Neural cell (in vitro differentiated cells): ENCODE results near the gene LYAR.

ENCODE experiments used
- CTCF ChIP-seq: fragments of 450-650 bp; IDR thresholded peaks from 2 replicates; pipeline ENCODE4 v1.5.1; 2014; ENCODE audit warnings: antibody characterized with exemption, mild to moderate bottlenecking, moderate library complexity; ENCODE audit not compliant: poor library complexity, severe bottlenecking
- EP300 ChIP-seq: fragments of 450-650 bp; conservative IDR thresholded peaks from 2 replicates; pipeline ENCODE4 v1.6.1; 2014; ENCODE audit warnings: antibody characterized with exemption, mild to moderate bottlenecking, moderate library complexity; ENCODE audit not compliant: poor library complexity, severe bottlenecking
- POLR2AphosphoS5 ChIP-seq: IDR thresholded peaks from 2 replicates; pipeline ENCODE4 v1.6.1; 2012

- TF ChIP-seq CTCF = no peak
- TF ChIP-seq EP300 = no peak
- no peak for TF ChIP-seq POLR2AphosphoS5
These were observed 25.7 kb upstream of the LYAR start for GRCh38 chr4:4315461-4316149.
